PFSK-1 (cell line): ENCODE data around the gene TP53.

Experiments used
- POLR2AphosphoS5 ChIP-seq: IDR thresholded peaks from 2 replicates; pipeline ENCODE4 v1.6.1; 2012; ENCODE audit warnings: low read depth, mild to moderate bottlenecking, control low read depth, low read length, moderate library complexity
- REST ChIP-seq, 2 experiments: IDR thresholded peaks; 2 replicates each; pipeline versions ENCODE4 v1.6.1 to v1.8.0; 2011 to 2012; ENCODE audit warnings: low read depth in 2 of 2, low read length in 2 of 2, control low read depth in 1 of 2, inconsistent platforms in 1 of 2, mild to moderate bottlenecking in 1 of 2, moderate library complexity in 1 of 2; ENCODE audit not compliant: insufficient read depth in 1 of 2
- SIN3A ChIP-seq: IDR thresholded peaks from 2 replicates; pipeline ENCODE4 v1.6.1; 2012; ENCODE audit warnings: mild to moderate bottlenecking, low read length, moderate library complexity, borderline replicate concordance; ENCODE audit not compliant: insufficient read depth
- TAF1 ChIP-seq: IDR thresholded peaks from 2 replicates; pipeline ENCODE4 v1.6.1; 2012; ENCODE audit warnings: low read length, control low read depth, borderline replicate concordance; ENCODE audit not compliant: insufficient read depth

GRCh38 chr17:7626956-7627249 is 60.4 kb downstream of the TP53 start:
- no peak for TF ChIP-seq REST (IDR thresholded peaks at IDR 0.05; ENCODE audit: insufficient read depth in 1 of 2, low read depth in 2 of 2, low read length in 2 of 2)
- TF ChIP-seq POLR2AphosphoS5 = no peak
- TF ChIP-seq TAF1 = no peak
- TF ChIP-seq SIN3A = no peak
